Measurements from ENCODE around the gene SLC35E2B. TPM values are rescaled to one million over a fixed set of nuclear protein-coding genes. Genes with fewer than 3 reads are reported as not detected.
A peak's percentile ranks its signal among the peaks of the same experiment; 100 is the strongest.

Gene SLC35E2B
- polyA plus RNA-seq, 3 donors = 12.2 to 29.2 (median 17.7) TPM

DNA sequence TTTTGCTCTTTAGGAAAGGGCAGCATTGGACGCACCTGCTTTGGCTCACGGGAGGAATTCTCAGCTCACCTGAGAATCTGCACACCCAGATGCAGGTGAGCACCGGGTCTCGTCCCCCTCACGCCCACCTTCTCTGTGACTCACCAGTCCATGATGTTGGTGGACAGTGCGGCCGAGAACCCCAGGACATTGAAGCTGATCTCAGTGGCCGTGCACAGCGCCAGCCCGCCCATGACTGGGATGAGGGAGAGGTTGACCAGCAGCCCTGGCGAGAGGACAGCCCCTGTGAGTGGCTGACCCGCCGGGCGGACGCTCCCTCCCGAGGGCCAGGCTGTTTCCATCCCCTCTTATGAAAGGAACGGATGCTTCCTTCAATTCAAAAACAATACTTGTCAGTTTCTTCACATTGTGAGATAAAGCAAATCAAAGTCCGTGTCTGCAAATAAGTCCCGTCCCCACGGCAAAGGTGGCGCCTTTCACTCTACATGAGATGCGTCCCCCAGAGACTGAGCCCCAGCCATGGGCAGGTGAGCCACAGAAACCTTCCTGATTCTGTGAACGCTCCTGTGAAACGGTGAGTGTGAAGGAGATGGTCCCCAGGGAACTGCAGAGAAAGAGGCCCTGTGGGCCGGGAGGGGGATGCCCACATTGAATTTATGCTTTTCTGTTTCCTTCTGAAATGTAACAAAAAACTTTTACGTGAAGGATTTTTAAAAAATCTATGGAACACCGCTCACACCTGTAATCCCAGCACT lies 21.1 kb downstream of the SLC35E2B start:
- no peak for DNase-seq
- no peaks in the 10 kb centered on the region for H3K27me3 ChIP-seq (ENCODE audit: control insufficient read depth in 2 of 2, insufficient read depth in 2 of 2, low read length in 2 of 2)
- intact Hi-C loops (cut with micrococcal nuclease) = no loop called here
- no peak overlapping the region for H3K9ac ChIP-seq (ENCODE audit: insufficient read depth, low read length, poor library complexity, severe bottlenecking)
- peaks cover 37 to 62% of the 10 kb centered on the region in 2 donors for H3K36me3 Mint-ChIP-seq
- H4K20me1 ChIP-seq (ENCODE audit: insufficient read depth, low read length) = no peaks in the 10 kb centered on the region
- H3K27ac ChIP-seq (ENCODE audit: low read depth in 1 of 2, low read length in 2 of 2) = no peak overlapping the region
- peaks cover 0 to 2% (median 1%) of the 10 kb centered on the region in 3 donors for H3K27me3 Mint-ChIP-seq (ENCODE audit: low read depth in 3 of 3)
- no peaks in the 10 kb centered on the region for H3K4me1 ChIP-seq (ENCODE audit: control insufficient read depth in 1 of 2, insufficient read depth in 2 of 2, low read length in 2 of 2)
- no peak overlapping the region for H3K4me2 ChIP-seq (replicated peaks; ENCODE audit: extremely low read depth, low read length, poor library complexity, severe bottlenecking)
- H3K4me3 Mint-ChIP-seq = no peak overlapping the region
- no peak overlapping the region for H3K4me3 ChIP-seq (replicated peaks in 1 of 3; ENCODE audit: low read depth in 2 of 3, low read length in 3 of 3)
- peaks cover 46 to 56% of the 10 kb centered on the region in 2 donors for H3K36me3 ChIP-seq (replicated peaks in 1 of 2; ENCODE audit: control insufficient read depth in 1 of 2, insufficient read depth in 2 of 2, low read length in 2 of 2)
- WGBS (ENCODE audit: insufficient coverage) = 98% methylated on average over 18 of the region's 27 CpGs
- H3K79me2 ChIP-seq (ENCODE audit: insufficient read depth, low read length) = no peaks in the 10 kb centered on the region
- peak overlapping the region in 2 of 7 donors; percentile 6 to 57 for H3K27ac Mint-ChIP-seq
- H3K9me3 ChIP-seq (replicated peaks in 1 of 2; ENCODE audit: control insufficient read depth in 1 of 2, insufficient read depth in 1 of 2, low read length in 2 of 2) = no peaks in the 10 kb centered on the region
- no peaks in the 10 kb centered on the region for H3K9me3 Mint-ChIP-seq
- H3K4me1 Mint-ChIP-seq = peaks cover 4% of the 10 kb centered on the region
- TF ChIP-seq, protein P1, sequence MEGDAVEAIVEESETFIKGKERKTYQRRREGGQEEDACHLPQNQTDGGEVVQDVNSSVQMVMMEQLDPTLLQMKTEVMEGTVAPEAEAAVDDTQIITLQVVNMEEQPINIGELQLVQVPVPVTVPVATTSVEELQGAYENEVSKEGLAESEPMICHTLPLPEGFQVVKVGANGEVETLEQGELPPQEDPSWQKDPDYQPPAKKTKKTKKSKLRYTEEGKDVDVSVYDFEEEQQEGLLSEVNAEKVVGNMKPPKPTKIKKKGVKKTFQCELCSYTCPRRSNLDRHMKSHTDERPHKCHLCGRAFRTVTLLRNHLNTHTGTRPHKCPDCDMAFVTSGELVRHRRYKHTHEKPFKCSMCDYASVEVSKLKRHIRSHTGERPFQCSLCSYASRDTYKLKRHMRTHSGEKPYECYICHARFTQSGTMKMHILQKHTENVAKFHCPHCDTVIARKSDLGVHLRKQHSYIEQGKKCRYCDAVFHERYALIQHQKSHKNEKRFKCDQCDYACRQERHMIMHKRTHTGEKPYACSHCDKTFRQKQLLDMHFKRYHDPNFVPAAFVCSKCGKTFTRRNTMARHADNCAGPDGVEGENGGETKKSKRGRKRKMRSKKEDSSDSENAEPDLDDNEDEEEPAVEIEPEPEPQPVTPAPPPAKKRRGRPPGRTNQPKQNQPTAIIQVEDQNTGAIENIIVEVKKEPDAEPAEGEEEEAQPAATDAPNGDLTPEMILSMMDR (IDR thresholded peaks at IDR 0.05) = no peak
- H2AFZ ChIP-seq (ENCODE audit: insufficient read depth, low read depth, low read length, poor library complexity, severe bottlenecking) = no peak overlapping the region

DNA sequence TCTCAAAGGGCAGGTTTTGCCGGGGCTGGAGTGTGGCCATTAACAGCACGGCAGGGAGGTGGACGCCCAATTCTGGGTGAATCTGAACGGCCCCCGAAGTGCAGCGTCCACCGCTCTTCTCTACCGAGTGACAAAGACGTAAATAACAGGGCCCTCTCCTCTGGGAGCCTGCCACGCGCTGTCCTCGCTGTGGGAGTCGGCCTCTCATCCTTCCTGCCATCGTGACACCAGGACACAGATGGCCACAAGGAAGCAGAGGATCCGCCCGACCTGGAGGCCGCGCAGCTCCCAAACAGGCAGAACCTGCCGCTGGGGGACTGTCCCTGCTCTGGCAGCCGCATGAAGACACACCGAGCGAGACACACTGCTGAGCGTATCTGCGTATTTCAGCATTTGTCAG lies 21.7 kb downstream of the SLC35E2B start:
- Histone ChIP-seq H3K9ac (ENCODE audit: insufficient read depth, low read length, poor library complexity, severe bottlenecking) (no peak overlapping the region), H3K36me3 (replicated peaks in 1 of 2; ENCODE audit: control insufficient read depth in 1 of 2, insufficient read depth in 2 of 2, low read length in 2 of 2) (peaks cover 53 to 62% of the 10 kb centered on the region in 2 donors), H4K20me1 (ENCODE audit: insufficient read depth, low read length) (peaks cover 2% of the 10 kb centered on the region), H3K9me3 (replicated peaks in 1 of 2; ENCODE audit: control insufficient read depth in 1 of 2, insufficient read depth in 1 of 2, low read length in 2 of 2) (no peaks in the 10 kb centered on the region), H2AFZ (ENCODE audit: insufficient read depth, low read depth, low read length, poor library complexity, severe bottlenecking) (no peak overlapping the region), H3K27ac (ENCODE audit: low read depth in 1 of 2, low read length in 2 of 2) (no peak overlapping the region), H3K4me2 (replicated peaks; ENCODE audit: extremely low read depth, low read length, poor library complexity, severe bottlenecking) (no peak overlapping the region), H3K4me3 (replicated peaks in 1 of 3; ENCODE audit: low read depth in 2 of 3, low read length in 3 of 3) (no peak overlapping the region), H3K4me1 (ENCODE audit: control insufficient read depth in 1 of 2, insufficient read depth in 2 of 2, low read length in 2 of 2) (no peaks in the 10 kb centered on the region), H3K79me2 (ENCODE audit: insufficient read depth, low read length) (no peaks in the 10 kb centered on the region), H3K27me3 (ENCODE audit: control insufficient read depth in 2 of 2, insufficient read depth in 2 of 2, low read length in 2 of 2) (no peaks in the 10 kb centered on the region)
- Mint-ChIP-seq H3K27ac (no peak overlapping the region), H3K4me1 (peaks cover 4% of the 10 kb centered on the region), H3K36me3 (peaks cover 42 to 69% of the 10 kb centered on the region in 2 donors), H3K27me3 (ENCODE audit: low read depth in 3 of 3) (peaks cover 0 to 2% (median 1%) of the 10 kb centered on the region in 3 donors), H3K9me3 (no peaks in the 10 kb centered on the region), H3K4me3 (no peak overlapping the region)
- 98% methylated on average over 24 of the region's 24 CpGs for WGBS (ENCODE audit: insufficient coverage)
- DNase-seq = no peak
- intact Hi-C loops (cut with micrococcal nuclease) = no loop called here
- TF ChIP-seq, protein P1 (IDR thresholded peaks at IDR 0.05) = no peak

Data from CD14-positive monocyte (primary cell).